GM12878 (cell line): Measurements from ENCODE around the gene TNFRSF9. TPM values are rescaled to one million over a fixed set of nuclear protein-coding genes. Genes with fewer than 3 reads are reported as not detected.

Experiments
- ATAC-seq: fragments of 200-7000 bp; cut with Tn5 transposase; 3 replicates; pipeline ENCODE4 v1.9.1; 2020; ENCODE audit warnings: mild to moderate bottlenecking, moderate library complexity
- BruUV-seq: library from RNA; stranded (reverse); fragments of 400-500 nt; replicated peaks from 2 replicates; lab custom pipeline; 2021; lab: Mats Ljungman, UMichigan
- CTCF ChIA-PET: fragments of 300-600 bp; sonication (Branson Sonifier 250); formaldehyde crosslinking; extraction: SDS; loops from one replicate; lab custom pipeline; 2021; ENCODE audit warnings: inconsistent platforms; lab: Yijun Ruan, JAX
- POLR2A ChIA-PET: fragments of 350-600 bp; formaldehyde crosslinking; extraction: SDS; loops from one replicate; lab custom pipeline; 2021; ENCODE audit warnings: inconsistent platforms; lab: Charles Lee
- RAD21 ChIA-PET: fragments of 300-600 bp; sonication (Branson Sonifier 250); formaldehyde crosslinking; loops from one replicate; lab custom pipeline; 2023; ENCODE audit warnings: antibody characterized with exemption; ENCODE audit not compliant: unreplicated experiment; lab: Charles Lee
- SMC1A ChIA-PET: fragments of 300-600 bp; sonication (Branson Sonifier 250); formaldehyde crosslinking; loops from one replicate; lab custom pipeline; 2023; ENCODE audit not compliant: unreplicated experiment, uncharacterized antibody; lab: Charles Lee
- DNase-seq: peaks from one replicate; pipeline ENCODE4 v3.0.0-alpha.2; 2011; ENCODE audit warnings: low read depth, low spot score
- FAIRE-seq: peaks from 3 replicates; lab custom pipeline; 2011; peaks lifted over from hg19 to GRCh38; lab: Jason Lieb, UNC
- H2AFZ ChIP-seq: 2 replicates; pipeline ENCODE4 v1.6.0; 2011; ENCODE audit warnings: low read depth, low read length, control low read depth; ENCODE audit not compliant: control insufficient read depth
- H3K27ac ChIP-seq: 2 replicates; pipeline ENCODE4 v1.5.1; 2011; ENCODE audit warnings: control low read depth; ENCODE audit not compliant: control insufficient read depth, insufficient read depth
- H3K27me3 ChIP-seq, 2 experiments: replicated peaks in 1 of 2; 2 replicates each; pipeline versions ENCODE4 v1.6.0 to v1.6.1; 2011; ENCODE audit warnings: low read length in 1 of 2; ENCODE audit not compliant: control insufficient read depth in 2 of 2, insufficient read depth in 2 of 2
- H3K36me3 ChIP-seq, 2 experiments: 2 replicates each; pipeline ENCODE4 v1.5.1; 2011; ENCODE audit warnings: low read length in 1 of 2; ENCODE audit not compliant: control insufficient read depth in 2 of 2, insufficient read depth in 2 of 2
- H3K4me1 ChIP-seq: 2 replicates; pipeline ENCODE4 v1.6.1; 2011; ENCODE audit warnings: mild to moderate bottlenecking, low read length, moderate library complexity, mixed read lengths; ENCODE audit not compliant: control insufficient read depth, insufficient read depth
- H3K4me2 ChIP-seq: 2 replicates; pipeline ENCODE4 v1.6.0; 2011; ENCODE audit warnings: control low read depth; ENCODE audit not compliant: control insufficient read depth, insufficient read depth
- H3K4me3 ChIP-seq: fragments of 200-600 bp; sonication (generic); 2 replicates; pipeline ENCODE4 v1.5.1; 2016
- H3K79me2 ChIP-seq: 2 replicates; pipeline ENCODE4 v1.6.0; 2011; ENCODE audit warnings: low read length; ENCODE audit not compliant: control insufficient read depth, insufficient read depth
- H3K9ac ChIP-seq: 2 replicates; pipeline ENCODE4 v1.8.0; 2011; ENCODE audit warnings: low read length, control low read depth, mixed read lengths; ENCODE audit not compliant: control insufficient read depth, insufficient read depth
- H3K9me3 ChIP-seq: replicated peaks from 3 replicates; pipeline ENCODE4 v1.5.1; 2011; ENCODE audit warnings: mild to moderate bottlenecking, low read length; ENCODE audit not compliant: control insufficient read depth, insufficient read depth
- H4K20me1 ChIP-seq: 2 replicates; pipeline ENCODE4 v1.6.0; 2011; ENCODE audit not compliant: control insufficient read depth, insufficient read depth
- ATF3 ChIP-seq: IDR thresholded peaks from 2 replicates; pipeline ENCODE4 v1.6.1; 2011; ENCODE audit warnings: low read depth, mild to moderate bottlenecking, low read length, moderate library complexity, borderline replicate concordance; ENCODE audit errors: extremely low read depth
- E4F1 ChIP-seq: fragments of 450-650 bp; IDR thresholded peaks from 2 replicates; pipeline ENCODE4 v1.6.1; 2018; ENCODE audit warnings: borderline replicate concordance, mild to moderate bottlenecking; ENCODE audit not compliant: partially characterized antibody
- IKZF1 ChIP-seq: fragments of 450-650 bp; conservative IDR thresholded peaks from 2 replicates; pipeline ENCODE4 v1.6.1; 2017; ENCODE audit warnings: antibody characterized with exemption, mild to moderate bottlenecking
- IRF5 ChIP-seq: fragments of 450-650 bp; IDR thresholded peaks from 2 replicates; pipeline ENCODE4 v1.6.1; 2017; ENCODE audit warnings: borderline replicate concordance
- JUNB ChIP-seq: IDR thresholded peaks from 2 replicates; pipeline ENCODE4 v1.6.1; 2016; ENCODE audit warnings: antibody characterized with exemption, mild to moderate bottlenecking
- NFYB ChIP-seq: IDR thresholded peaks from 2 replicates; pipeline ENCODE4 v1.6.1; 2011; ENCODE audit warnings: low read depth, mild to moderate bottlenecking, low read length, improper control_type of control experiment, moderate library complexity; ENCODE audit not compliant: insufficient read depth
- POLR2AphosphoS5 ChIP-seq: IDR thresholded peaks from 2 replicates; pipeline ENCODE4 v1.6.1; 2011; ENCODE audit warnings: mild to moderate bottlenecking, low read length, inconsistent platforms
- STAT3 ChIP-seq: IDR thresholded peaks from 2 replicates; pipeline ENCODE4 v1.6.1; 2011; ENCODE audit warnings: low read depth, low read length, improper control_type of control experiment
- TAF1 ChIP-seq: IDR thresholded peaks from 2 replicates; pipeline ENCODE4 v1.6.1; 2011; ENCODE audit warnings: mild to moderate bottlenecking, low read depth, low read length, borderline replicate concordance
- YY1 ChIP-seq: IDR thresholded peaks from 2 replicates; pipeline ENCODE4 v1.6.1; 2011; ENCODE audit warnings: low read depth, mild to moderate bottlenecking, low read length
- ZNF207 ChIP-seq: fragments of 450-650 bp; IDR thresholded peaks from 2 replicates; pipeline ENCODE4 v1.6.1; 2014; ENCODE audit warnings: antibody characterized with exemption, mild to moderate bottlenecking, borderline replicate concordance
- ZNF217 ChIP-seq: fragments of 450-650 bp; IDR thresholded peaks from 2 replicates; pipeline ENCODE4 v1.6.1; 2017; ENCODE audit warnings: antibody characterized with exemption, mild to moderate bottlenecking
- ZNF274 ChIP-seq: IDR thresholded peaks from one replicate; pipeline ENCODE4 v1.8.0; 2011; ENCODE audit not compliant: insufficient read length, insufficient read depth
- WGBS: methylation state at CpG from one replicate; pipeline ENCODE4 v1.1.6; 2016; ENCODE audit warnings: low lambda C conversion rate; ENCODE audit not compliant: insufficient replicate concordance, insufficient coverage; ENCODE audit errors: missing lambda C conversion rate; 5-methylcytosine and 5-hydroxymethylcytosine counted together
- in situ Hi-C: fragments of 300-500 bp; cut with MboI; formaldehyde crosslinking; loops from 9 replicates; pipeline ENCODE4 v1.14.3; 2018; ENCODE audit warnings: mixed read lengths
- intact Hi-C: fragments of 100-400 bp; cut with micrococcal nuclease; formaldehyde crosslinking; loops from one replicate; pipeline ENCODE4 v1.14.2; 2022; ENCODE audit not compliant: unreplicated experiment
- polyA plus RNA-seq, 11 experiments: library from polyadenylated mRNA; depleted of rRNA in 4 of 11; unstranded in 6 of 11; stranded (reverse) in 5 of 11; fragments of >200 nt; fragmentation: Nextera tagmentation in 4 of 11; fragmentation: Illumina TruSeq in 1 of 11; extraction: Ambion mirVana in 4 of 11; extraction: Trizol in 1 of 11; gene quantifications; 1 replicate in 1 of 11; 2 replicates in 10 of 11; pipeline versions ENCODE4 v1.2.1 to v1.2.3, GENCODE V29; 2011 to 2016; ENCODE audit warnings: inconsistent platforms in 2 of 11, missing spikeins in 2 of 11, low read depth in 1 of 11
- total RNA-seq, 4 experiments: library from RNA; depleted of rRNA in 3 of 4; stranded (reverse); fragments of >200 nt in 3 of 4; fragmentation: Illumina TruSeq in 1 of 4; extraction: Trizol in 1 of 4; gene quantifications; 2 replicates each; pipeline versions ENCODE4 v1.2.1 to v1.2.3, GENCODE V29; 2013 to 2021

TNFRSF9 gene
- total and polyA plus RNA-seq, 10 of the 15 experiments (the other 5 are each of a cell fraction or from before 2014, with no cell fraction given) = 2.0 to 25.6 (median 5.8) TPM

- TF ChIP-seq TAF1 (no peak), IRF5 (no peak), JUNB (no peak), ATF3 (no peak), ZNF207 (no peak), YY1 (no peak), ZNF274 (no peak), IKZF1 (no peak), NFYB (no peak), STAT3 (no peak), POLR2AphosphoS5 (no peak), E4F1 (no peak), ZNF217 (no peak)
- Histone ChIP-seq H3K4me2 (no peak overlapping the region), H3K36me3 (no peaks in the 10 kb centered on the region), H3K79me2 (no peaks in the 10 kb centered on the region), H3K4me1 (peaks cover 12% of the 10 kb centered on the region), H3K27ac (no peak overlapping the region), H2AFZ (no peak overlapping the region), H3K9ac (no peak overlapping the region), H4K20me1 (no peaks in the 10 kb centered on the region), H3K27me3 (no peaks in the 10 kb centered on the region), H3K4me3 (no peak overlapping the region), H3K9me3 (no peaks in the 10 kb centered on the region)
- DNase-seq (no peak), FAIRE-seq (no peak), ATAC-seq (no peak)
- CTCF ChIA-PET = interaction anchor here (1.0 kb wide), 1 partner anchor 417 kb away, joined by 5 read pairs; no protein-coding TSS in a partner anchor
- POLR2A ChIA-PET = no interaction called here
- in situ Hi-C loops (no loop called here), intact Hi-C loops (no loop called here)
- WGBS = 0% methylated on average over 2 of the region's 2 CpGs
- BruUV-seq = no TSS peak
- SMC1A ChIA-PET = interaction anchor here (1.3 to 1.4 kb wide), 2 partner anchors 8 to 10 kb away, joined by 5 to 6 read pairs; partner anchors contain the start of gene TNFRSF9
- RAD21 ChIA-PET = no interaction called here
Observed at GRCh38 chr1:7931446-7931812, 9.2 kb downstream of the TNFRSF9 start.
